SKM-1 (cell line): Measurements from ENCODE around the gene AK3.
"Not testable (repeated sequence)": the region's sequence is repeated elsewhere in the genome, so short reads cannot be mapped to it uniquely, and the experiment has no call there.

Experiments
- DNase-seq: peaks from one replicate; lab custom pipeline; 2025; ENCODE audit not compliant: unreplicated experiment; lab: John Stamatoyannopoulos, UW

AK3 gene

DNA sequence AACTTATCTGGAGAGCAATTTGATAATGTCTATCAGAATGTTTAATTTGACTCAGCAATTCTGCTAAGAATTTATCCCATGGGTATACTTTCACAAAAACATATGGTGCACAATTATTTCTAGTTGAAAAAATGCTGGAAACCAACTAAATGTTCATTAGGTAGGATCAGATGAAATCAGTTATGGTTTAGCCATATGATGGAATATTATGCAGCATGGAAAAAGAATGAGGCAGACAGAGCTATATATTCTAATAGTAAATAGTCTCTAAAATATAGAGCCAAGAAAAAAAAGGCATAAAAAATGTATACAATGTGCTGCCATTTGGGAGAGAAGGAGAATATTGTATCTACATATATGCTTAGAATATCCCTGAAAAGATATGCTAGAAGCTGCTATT, 71.1 kb downstream of the AK3 start:
- no peak for DNase-seq

DNA sequence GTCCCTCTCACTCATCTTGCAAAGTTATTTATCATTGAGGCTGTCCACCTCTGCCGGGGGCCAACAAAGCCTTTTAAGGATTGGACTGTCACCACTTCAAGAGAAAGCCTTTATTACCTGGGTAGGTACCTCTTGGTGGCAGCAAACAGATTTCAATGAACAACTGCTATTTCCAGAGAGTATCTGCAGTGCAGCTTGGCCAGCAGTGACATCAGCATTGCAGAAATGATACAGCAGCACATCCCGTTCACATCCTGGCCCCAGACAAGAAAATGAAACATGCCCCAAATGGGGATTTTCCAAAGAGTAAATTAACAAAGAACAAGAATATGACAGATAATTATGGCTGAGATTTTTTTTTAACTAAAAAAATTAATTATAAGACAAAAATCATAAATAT, 72.4 kb downstream of the AK3 start:
- no peak for DNase-seq

DNA sequence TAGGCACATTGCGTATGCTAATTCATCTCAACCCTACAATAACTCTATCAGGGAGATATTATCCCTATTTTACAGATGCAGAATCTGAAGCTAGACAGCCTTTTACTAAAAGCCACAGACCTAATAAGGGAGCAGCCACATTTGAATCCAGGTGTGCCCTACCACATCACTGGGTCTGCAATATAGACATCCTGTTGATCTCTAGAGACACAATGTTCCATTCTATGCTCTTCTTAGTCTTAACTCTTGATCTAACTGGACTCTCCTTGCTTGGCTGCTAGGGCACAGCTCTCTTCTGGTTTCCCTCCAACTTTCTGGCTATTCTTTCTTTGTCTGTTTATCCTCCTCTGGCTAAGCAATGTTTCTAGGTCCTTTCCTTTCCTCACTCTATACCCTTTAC, 73.3 kb downstream of the AK3 start:
- DNase-seq = no peak

DNA sequence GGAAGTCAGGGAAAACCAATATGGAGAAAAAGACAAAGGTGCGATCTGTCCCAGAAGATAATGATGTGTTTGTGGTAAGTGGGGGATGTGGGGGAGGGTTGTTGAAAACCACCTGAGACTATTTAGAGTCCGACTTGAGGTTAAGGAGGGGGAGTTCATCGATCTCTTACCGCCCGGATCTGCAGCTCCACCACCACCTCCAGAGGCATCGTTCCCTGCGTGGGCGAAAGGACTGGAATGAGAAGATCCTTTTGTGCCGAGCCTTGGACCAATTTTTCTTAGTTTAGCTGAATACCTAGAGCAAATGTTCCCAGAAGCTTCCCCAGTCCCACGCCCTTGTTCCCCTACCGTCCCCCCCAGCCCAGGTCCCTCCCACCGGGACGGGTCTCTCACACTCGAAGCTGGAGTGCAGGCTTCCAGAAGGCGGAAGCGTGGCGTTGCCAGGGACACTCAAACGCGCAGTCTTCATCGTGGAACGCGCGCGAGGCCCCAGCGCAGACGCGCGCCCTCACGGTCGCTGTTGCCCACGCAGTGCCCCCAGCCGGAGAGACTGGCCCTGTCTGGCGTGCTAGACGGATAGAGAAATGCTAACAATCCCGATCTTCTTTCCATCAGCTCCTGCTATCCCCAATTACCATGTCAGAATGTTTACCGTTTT, 74.8 kb downstream of the AK3 start, which contains the start of gene SPATA6L:
SPATA6L (minus strand) TSS at position 439 of the 658 bp plus-strand sequence; CDS start at position 209, 230 bp downstream.
- DNase-seq = no peak

DNA sequence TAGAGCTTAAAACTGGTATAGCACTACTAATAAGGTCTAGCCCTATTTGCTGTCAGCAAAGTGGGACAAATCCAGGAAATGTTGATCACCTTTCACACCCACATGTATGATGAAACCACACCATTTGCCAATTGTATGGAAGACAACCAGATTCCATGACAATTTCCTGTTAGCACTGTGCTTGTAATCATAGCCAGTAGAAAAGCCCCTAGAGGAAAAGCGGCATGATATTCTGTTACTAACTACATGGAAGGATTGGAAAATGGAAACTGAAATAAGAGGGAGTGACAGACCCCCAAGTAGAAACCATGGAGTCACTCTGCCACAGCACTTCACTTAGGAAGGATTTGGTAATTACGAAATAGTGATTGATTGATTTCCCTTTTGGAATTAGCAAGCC, 75.6 kb downstream of the AK3 start:
- no peak for DNase-seq

DNA sequence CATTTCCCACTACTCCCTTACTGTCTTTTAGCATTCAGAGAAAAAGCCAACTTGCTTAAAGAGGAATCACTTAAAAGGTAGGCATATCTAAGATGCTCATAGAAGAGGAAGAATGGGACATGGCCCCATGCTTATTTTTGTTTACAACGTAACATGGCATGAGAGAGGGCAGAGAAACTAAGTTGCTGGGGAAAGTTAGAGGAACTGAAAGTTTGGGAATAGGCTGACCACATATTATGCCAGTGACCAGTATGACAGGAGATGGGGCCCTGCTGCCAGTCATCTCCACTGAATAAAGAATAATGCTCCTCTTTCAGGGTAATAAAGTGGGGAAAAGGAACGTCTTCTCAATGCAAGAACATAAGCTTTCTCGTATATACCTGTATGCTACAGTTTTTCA, 77.0 kb downstream of the AK3 start:
- no peak for DNase-seq

DNA sequence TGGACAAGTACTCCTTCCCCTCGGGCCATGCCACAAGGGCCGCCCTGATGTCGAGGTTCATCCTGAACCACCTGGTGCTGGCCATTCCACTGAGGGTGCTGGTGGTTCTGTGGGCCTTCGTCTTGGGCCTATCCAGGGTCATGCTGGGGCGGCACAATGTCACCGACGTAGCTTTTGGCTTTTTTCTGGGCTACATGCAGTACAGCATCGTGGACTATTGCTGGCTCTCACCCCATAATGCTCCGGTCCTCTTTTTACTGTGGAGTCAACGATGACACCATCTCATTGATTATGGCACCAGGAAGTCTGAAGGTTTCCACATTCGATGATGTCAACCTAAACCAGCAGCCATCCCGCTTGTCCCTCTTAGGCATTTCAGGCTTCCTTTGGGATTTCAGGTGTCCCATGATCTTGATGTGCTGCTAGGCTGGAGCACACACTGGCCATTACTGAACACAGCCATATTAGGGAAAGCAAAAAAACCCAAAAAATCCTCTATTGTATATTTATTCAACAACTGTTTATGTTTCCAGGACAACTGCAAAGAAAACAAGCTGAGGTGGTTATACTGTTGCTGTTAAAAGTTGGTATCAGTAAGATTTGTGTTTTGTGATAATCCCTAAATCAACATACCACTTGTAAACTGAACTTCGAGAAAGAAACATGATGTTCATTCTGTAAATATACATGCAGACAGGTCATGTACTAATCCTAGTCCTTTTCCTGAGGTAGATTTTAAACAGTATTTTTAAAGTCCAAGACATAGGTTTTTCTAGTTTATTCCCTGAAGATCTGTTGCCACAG, 77.8 kb downstream of the AK3 start:
- no peak for DNase-seq

DNA sequence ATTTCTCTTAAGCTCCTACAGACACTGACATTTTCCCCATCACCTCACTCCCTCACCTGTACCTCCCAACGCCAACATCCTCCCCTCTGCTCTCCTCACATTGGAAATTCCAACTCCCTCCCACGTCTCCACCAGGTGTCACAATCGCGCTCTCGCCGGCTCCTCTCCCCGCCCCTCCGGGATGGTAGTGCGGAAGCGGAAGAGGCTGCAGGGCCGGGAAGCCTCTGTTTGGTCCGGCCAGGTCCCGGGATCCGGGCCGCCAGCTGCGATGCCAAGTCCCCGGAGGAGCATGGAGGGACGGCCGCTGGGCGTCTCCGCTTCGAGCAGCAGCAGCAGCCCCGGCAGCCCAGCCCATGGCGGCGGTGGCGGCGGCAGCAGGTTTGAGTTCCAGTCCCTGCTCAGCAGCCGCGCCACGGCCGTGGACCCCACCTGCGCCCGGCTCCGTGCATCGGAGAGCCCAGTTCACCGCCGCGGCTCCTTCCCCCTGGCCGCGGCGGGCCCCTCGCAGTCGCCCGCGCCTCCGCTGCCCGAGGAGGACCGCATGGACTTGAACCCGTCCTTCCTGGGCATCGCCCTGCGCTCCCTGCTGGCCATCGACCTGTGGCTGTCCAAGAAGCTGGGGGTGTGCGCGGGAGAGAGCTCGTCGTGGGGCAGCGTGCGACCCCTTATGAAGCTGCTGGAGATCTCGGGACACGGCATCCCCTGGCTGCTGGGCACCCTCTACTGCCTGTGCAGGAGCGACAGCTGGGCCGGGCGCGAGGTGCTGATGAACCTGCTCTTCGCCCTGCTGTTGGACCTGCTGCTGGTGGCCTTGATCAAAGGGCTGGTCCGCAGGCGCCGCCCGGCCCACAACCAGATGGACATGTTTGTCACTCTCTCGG, 78.7 kb downstream of the AK3 start, which contains the start of gene PLPP6:
PLPP6 (plus strand) TSS at position 187 of the 881 bp plus-strand sequence; CDS start at position 269, 82 bp downstream.
- DNase-seq = peak; percentile 52

DNA sequence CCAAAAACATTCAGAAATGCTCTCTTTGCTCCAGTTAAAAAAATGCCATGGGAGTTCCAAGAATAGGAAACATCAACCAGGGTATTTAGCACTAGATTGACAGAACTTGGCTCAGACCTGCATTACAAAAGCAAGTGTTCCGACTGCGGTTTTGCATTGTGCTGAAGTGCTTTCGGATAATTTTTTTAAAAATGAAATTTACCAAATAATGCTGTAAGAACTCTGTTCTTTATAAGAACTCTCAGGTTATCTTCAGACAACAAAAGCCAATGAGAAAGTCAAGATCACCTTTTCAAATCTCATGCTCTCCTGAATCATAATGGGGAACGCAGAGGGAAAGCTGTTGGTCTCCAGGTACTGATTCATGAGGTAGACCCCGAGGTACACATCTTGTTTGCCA, 79.4 kb downstream of the AK3 start:
- DNase-seq = no peak

DNA sequence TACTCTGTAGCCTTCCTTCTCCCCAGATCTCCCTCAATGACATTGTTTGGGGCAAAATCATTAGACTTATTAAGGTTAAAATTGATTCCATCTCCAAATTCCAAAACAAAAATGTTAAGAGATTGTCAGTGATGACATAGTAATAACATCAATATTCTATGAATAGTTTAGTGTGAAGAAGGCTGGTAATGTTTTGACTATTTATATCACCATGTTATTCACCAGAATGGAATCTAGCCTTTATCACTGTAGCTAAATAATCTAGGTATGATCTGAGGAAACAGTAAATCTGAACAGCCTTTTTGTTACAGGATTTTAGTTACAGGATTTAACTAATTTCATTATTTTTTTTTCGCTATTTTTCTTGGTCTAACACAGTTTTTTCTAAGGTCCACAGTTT, 79.8 kb downstream of the AK3 start:
- DNase-seq = no peak

DNA sequence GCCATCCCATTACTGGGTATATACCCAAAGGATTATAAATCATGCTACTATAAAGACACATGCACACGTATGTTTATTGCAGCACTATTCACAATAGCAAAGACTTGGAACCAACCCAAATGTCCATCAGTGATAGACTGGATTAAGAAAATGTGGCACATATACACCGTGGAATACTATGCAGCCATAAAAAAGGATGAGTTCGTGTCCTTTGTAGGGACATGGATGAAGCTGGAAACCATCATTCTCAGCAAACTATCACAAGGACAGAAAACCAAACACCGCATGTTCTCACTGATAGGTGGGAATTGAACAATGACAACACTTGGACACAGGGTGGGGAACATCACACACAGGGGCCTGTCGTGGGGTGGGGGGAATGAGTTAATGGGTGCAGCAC, 80.3 kb downstream of the AK3 start:
- DNase-seq = not testable (repeated sequence)
